Trophoblast cell (in vitro differentiated cells and primary cell): ENCODE results near the gene TP53BP1.

Experiments used
- DNase-seq, 2 donors: peaks; one replicate each; pipeline ENCODE4 v3.0.0-alpha.2; 2016
- H2AFZ ChIP-seq: 2 replicates; pipeline ENCODE4 v1.6.1; 2013; ENCODE audit warnings: low read length, moderate library complexity, mild to moderate bottlenecking; ENCODE audit not compliant: insufficient read depth, poor library complexity
- H2AK5ac ChIP-seq: 2 replicates; pipeline ENCODE4 v1.6.1; 2013; ENCODE audit warnings: mild to moderate bottlenecking, low read length
- H2BK120ac ChIP-seq: 2 replicates; pipeline ENCODE4 v1.6.1; 2013; ENCODE audit warnings: low read length, mild to moderate bottlenecking, moderate library complexity; ENCODE audit not compliant: insufficient read depth, poor library complexity
- H2BK12ac ChIP-seq: 2 replicates; pipeline ENCODE4 v1.6.1; 2013; ENCODE audit warnings: mild to moderate bottlenecking, low read length, moderate library complexity
- H2BK5ac ChIP-seq: 2 replicates; pipeline ENCODE4 v1.6.1; 2013; ENCODE audit warnings: low read length, low read depth, moderate library complexity, mild to moderate bottlenecking; ENCODE audit not compliant: poor library complexity
- H3K14ac ChIP-seq: 2 replicates; pipeline ENCODE4 v1.6.1; 2013; ENCODE audit warnings: mild to moderate bottlenecking, low read length
- H3K18ac ChIP-seq: 2 replicates; pipeline ENCODE4 v1.6.1; 2013; ENCODE audit warnings: mild to moderate bottlenecking, low read length
- H3K23ac ChIP-seq: 2 replicates; pipeline ENCODE4 v1.6.1; 2013; ENCODE audit warnings: low read length
- H3K27ac ChIP-seq: 2 replicates; pipeline ENCODE4 v1.5.1; 2013; ENCODE audit warnings: low read depth, mild to moderate bottlenecking, inconsistent platforms, low read length, moderate library complexity
- H3K27me3 ChIP-seq: 2 replicates; pipeline ENCODE4 v1.6.1; 2013; ENCODE audit warnings: inconsistent platforms, mild to moderate bottlenecking, low read length, moderate library complexity; ENCODE audit not compliant: insufficient read depth
- H3K36me3 ChIP-seq, 2 experiments: 1 replicate in 1 of 2; 2 replicates in 1 of 2; pipeline ENCODE4 v1.6.1; 2013; ENCODE audit warnings: low read length in 2 of 2, mild to moderate bottlenecking in 2 of 2, moderate library complexity in 1 of 2; ENCODE audit not compliant: insufficient read depth in 2 of 2, control insufficient read depth in 1 of 2
- H3K4ac ChIP-seq: 2 replicates; pipeline ENCODE4 v1.6.1; 2013; ENCODE audit warnings: low read depth, mild to moderate bottlenecking, low read length, moderate library complexity
- H3K4me1 ChIP-seq, 2 experiments: 1 replicate in 1 of 2; 2 replicates in 1 of 2; pipeline ENCODE4 v1.6.1; 2013; ENCODE audit warnings: low read length in 2 of 2, mild to moderate bottlenecking in 2 of 2, moderate library complexity in 1 of 2; ENCODE audit not compliant: insufficient read depth in 2 of 2, control insufficient read depth in 1 of 2
- H3K4me2 ChIP-seq: 2 replicates; pipeline ENCODE4 v1.6.1; 2013; ENCODE audit warnings: inconsistent platforms, mild to moderate bottlenecking, low read length, moderate library complexity
- H3K4me3 ChIP-seq: 2 replicates; pipeline ENCODE4 v1.5.1; 2013; ENCODE audit warnings: mild to moderate bottlenecking, low read depth, low read length, inconsistent platforms
- H3K79me1 ChIP-seq: one replicate; pipeline ENCODE4 v1.6.1; 2013; ENCODE audit warnings: low read length
- H3K79me2 ChIP-seq: 2 replicates; pipeline ENCODE4 v1.6.1; 2013; ENCODE audit warnings: low read length, mild to moderate bottlenecking; ENCODE audit not compliant: control insufficient read depth, insufficient read depth, poor library complexity
- H3K9ac ChIP-seq: 2 replicates; pipeline ENCODE4 v1.6.1; 2013; ENCODE audit warnings: mild to moderate bottlenecking, low read length
- H3K9me3 ChIP-seq: 2 replicates; pipeline ENCODE4 v1.6.1; 2013; ENCODE audit warnings: low read depth, mild to moderate bottlenecking, control low read depth, inconsistent platforms, low read length; ENCODE audit not compliant: insufficient read depth
- H4K12ac ChIP-seq: 2 replicates; pipeline ENCODE4 v1.6.1; 2013; ENCODE audit warnings: low read depth, mild to moderate bottlenecking, low read length, moderate library complexity
- H4K8ac ChIP-seq: 2 replicates; pipeline ENCODE4 v1.6.1; 2013; ENCODE audit warnings: low read depth, mild to moderate bottlenecking, low read length, moderate library complexity
- H4K91ac ChIP-seq: one replicate; pipeline ENCODE4 v1.6.1; 2013; ENCODE audit warnings: low read depth, mild to moderate bottlenecking, low read length, moderate library complexity
- WGBS: extraction: QIAGEN DNeasy Blood & Tissue Kit; methylation state at CpG from one replicate; pipeline ENCODE4 v1.1.7; 2013; ENCODE audit warnings: missing lambda C conversion rate; ENCODE audit not compliant: insufficient read length, insufficient coverage; ENCODE audit errors: extremely low coverage; 5-methylcytosine and 5-hydroxymethylcytosine counted together

TP53BP1 gene

DNA sequence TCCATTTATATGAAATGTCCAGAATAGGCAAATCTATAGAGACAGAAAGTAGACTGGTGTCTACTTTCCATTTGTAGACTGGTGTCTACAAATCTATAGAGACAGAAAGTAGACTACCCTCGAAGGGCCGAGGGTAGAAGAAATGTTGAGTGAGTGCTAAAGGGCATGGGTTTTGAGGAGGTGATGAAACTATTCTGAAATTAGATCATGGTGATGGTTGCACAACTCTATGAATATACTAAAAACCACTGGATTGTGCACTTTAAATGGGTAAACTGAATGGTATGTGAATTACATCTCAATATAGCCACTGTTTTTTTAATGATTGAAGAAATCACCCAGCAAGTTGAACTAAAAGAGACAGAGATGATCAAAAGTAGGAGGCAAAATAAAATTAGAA is 27.9 kb downstream of the TP53BP1 start:
- Histone ChIP-seq H2BK12ac (no peak overlapping the region), H3K4me2 (no peak overlapping the region), H2AFZ (no peak overlapping the region), H3K79me1 (no peaks in the 10 kb centered on the region), H4K8ac (no peak overlapping the region), H3K4me3 (no peak overlapping the region), H4K12ac (no peak overlapping the region), H2AK5ac (no peak overlapping the region), H3K14ac (no peak overlapping the region), H3K27ac (no peak overlapping the region), H3K18ac (no peak overlapping the region), H3K4me1 (no peaks in the 10 kb centered on the region), H3K9me3 (no peaks in the 10 kb centered on the region), H4K91ac (no peak overlapping the region), H3K36me3 (peaks cover 16 to 26% of the 10 kb centered on the region in 2 experiments), H3K27me3 (no peaks in the 10 kb centered on the region), H2BK120ac (no peak overlapping the region), H3K4ac (no peak overlapping the region), H3K79me2 (no peaks in the 10 kb centered on the region), H2BK5ac (no peak overlapping the region), H3K9ac (no peak overlapping the region), H3K23ac (no peak overlapping the region)
- WGBS, result no CpG with 5 or more reads among the region's 2 CpGs
- peak in 1 of 2 donors; percentile 7 for DNase-seq

DNA sequence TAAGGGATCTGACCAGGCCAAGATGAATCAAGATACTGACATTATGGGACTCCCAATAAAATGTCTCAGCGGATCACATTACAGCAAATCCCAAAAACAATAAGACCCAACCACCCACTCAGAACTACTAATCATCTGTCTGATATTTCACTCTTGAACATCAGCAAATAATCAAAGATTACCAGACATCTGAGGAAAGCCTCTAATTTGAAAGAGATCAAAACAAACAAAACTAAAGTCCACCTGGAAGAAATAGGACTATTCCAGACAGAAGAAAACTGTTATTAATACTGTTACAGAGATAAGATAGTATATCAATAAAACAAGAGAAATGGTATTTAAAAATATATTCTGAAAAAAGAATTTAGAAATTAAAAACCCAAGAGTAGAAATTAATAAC is 29.0 kb downstream of the TP53BP1 start:
- Histone ChIP-seq H3K27me3 (no peaks in the 10 kb centered on the region), H3K79me1 (no peaks in the 10 kb centered on the region), H4K12ac (no peak overlapping the region), H4K91ac (no peak overlapping the region), H3K4me2 (no peak overlapping the region), H3K9ac (no peak overlapping the region), H3K9me3 (no peaks in the 10 kb centered on the region), H3K4ac (no peak overlapping the region), H3K4me3 (no peak overlapping the region), H3K14ac (no peak overlapping the region), H2BK5ac (no peak overlapping the region), H4K8ac (no peak overlapping the region), H3K4me1 (no peaks in the 10 kb centered on the region), H3K23ac (no peak overlapping the region), H3K27ac (no peak overlapping the region), H3K18ac (no peak overlapping the region), H2AK5ac (no peak overlapping the region), H2AFZ (no peak overlapping the region), H3K36me3 (peaks cover 17 to 27% of the 10 kb centered on the region in 2 experiments), H2BK12ac (no peak overlapping the region), H3K79me2 (no peaks in the 10 kb centered on the region), H2BK120ac (no peak overlapping the region)
- WGBS, result no CpG with 5 or more reads among the region's 1 CpG
- no peak for DNase-seq

DNA sequence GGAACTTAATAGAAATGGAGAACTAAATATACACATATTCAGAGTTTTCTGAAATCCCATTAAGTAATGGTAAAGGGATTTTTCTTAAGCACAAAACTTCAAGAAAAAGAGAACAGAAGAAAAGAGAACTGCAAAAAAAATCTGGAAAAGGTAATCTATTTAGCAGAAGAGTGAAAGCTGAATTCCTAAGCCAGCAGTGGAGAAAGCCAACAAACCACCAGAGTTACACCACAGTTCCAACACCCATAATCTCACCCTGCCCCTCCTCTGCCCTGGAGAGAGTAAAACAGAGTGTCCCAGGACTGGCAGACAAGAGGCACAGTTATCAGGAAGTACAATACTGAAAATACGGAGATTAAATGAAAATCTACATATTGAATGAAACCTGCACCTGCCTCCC is 29.4 kb downstream of the TP53BP1 start:
- H3K23ac ChIP-seq, result no peak overlapping the region
- no peak overlapping the region for H3K18ac ChIP-seq
- H3K79me2 ChIP-seq, result no peaks in the 10 kb centered on the region
- no peak overlapping the region for H2AFZ ChIP-seq
- no peak overlapping the region for H3K4ac ChIP-seq
- DNase-seq, result no peak
- H2AK5ac ChIP-seq, result no peak overlapping the region
- H3K27ac ChIP-seq, result no peak overlapping the region
- H3K9ac ChIP-seq, result no peak overlapping the region
- H3K36me3 ChIP-seq, result peaks cover 19 to 28% of the 10 kb centered on the region in 2 experiments
- no CpG with 5 or more reads among the region's 1 CpG for WGBS
- no peak overlapping the region for H4K91ac ChIP-seq
- H2BK5ac ChIP-seq, result no peak overlapping the region
- no peak overlapping the region for H4K8ac ChIP-seq
- H3K9me3 ChIP-seq, result no peaks in the 10 kb centered on the region
- H3K4me3 ChIP-seq, result no peak overlapping the region
- no peak overlapping the region for H3K14ac ChIP-seq
- H2BK120ac ChIP-seq, result no peak overlapping the region
- H2BK12ac ChIP-seq, result no peak overlapping the region
- H3K4me2 ChIP-seq, result no peak overlapping the region
- H3K79me1 ChIP-seq, result no peaks in the 10 kb centered on the region
- H4K12ac ChIP-seq, result no peak overlapping the region
- no peaks in the 10 kb centered on the region for H3K4me1 ChIP-seq
- H3K27me3 ChIP-seq, result no peaks in the 10 kb centered on the region

DNA sequence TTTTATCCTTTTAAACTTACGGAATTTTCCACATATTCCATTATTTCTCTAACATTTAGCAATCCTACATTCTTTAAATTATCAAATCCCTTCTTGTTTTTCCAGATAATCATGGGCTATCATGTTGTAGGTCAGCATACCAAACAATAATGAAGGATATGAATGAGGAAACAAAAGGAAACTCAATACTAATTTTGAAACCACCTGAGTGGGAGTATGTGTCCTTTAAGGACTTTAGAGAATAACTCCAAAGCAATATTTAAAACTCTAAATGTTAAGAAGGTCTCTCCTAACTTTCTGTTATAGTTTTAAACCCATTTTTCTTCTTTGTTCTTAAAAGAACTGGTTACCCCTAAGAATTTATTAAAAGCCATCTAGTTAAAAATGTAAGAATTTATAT is 43.0 kb downstream of the TP53BP1 start:
- Histone ChIP-seq H3K9me3 (no peaks in the 10 kb centered on the region), H4K8ac (no peak overlapping the region), H3K9ac (no peak overlapping the region), H4K12ac (no peak overlapping the region), H3K79me1 (no peaks in the 10 kb centered on the region), H2BK120ac (no peak overlapping the region), H2AK5ac (no peak overlapping the region), H3K36me3 (peaks cover 8 to 18% of the 10 kb centered on the region in 2 experiments), H3K14ac (no peak overlapping the region), H3K27me3 (no peaks in the 10 kb centered on the region), H3K4me3 (no peak overlapping the region), H3K4ac (no peak overlapping the region), H3K4me1 (no peaks in the 10 kb centered on the region), H3K23ac (no peak overlapping the region), H2BK5ac (no peak overlapping the region), H3K79me2 (no peaks in the 10 kb centered on the region), H3K4me2 (no peak overlapping the region), H3K27ac (no peak overlapping the region), H3K18ac (no peak overlapping the region), H2AFZ (no peak overlapping the region), H4K91ac (no peak overlapping the region), H2BK12ac (no peak overlapping the region)
- DNase-seq, result peak in 1 of 2 donors; percentile 45
- 100% methylated on average over 1 of the region's 1 CpG for WGBS
